WERI-Rb-1 (cell line): ENCODE data around the gene ATL3.

Source experiments
- DNase-seq: peaks from one replicate; pipeline ENCODE4 v3.0.0-alpha.2; 2020
- H3K27ac ChIP-seq: fragments of 250-450 bp; sonication (Bioruptor Pico); 2 replicates; pipeline ENCODE4 v1.5.1; 2020; ENCODE audit warnings: mild to moderate bottlenecking, moderate library complexity
- H3K27me3 ChIP-seq: fragments of 250-450 bp; sonication (Bioruptor Pico); 2 replicates; pipeline ENCODE4 v1.5.1; 2021; ENCODE audit warnings: mild to moderate bottlenecking, low read depth, moderate library complexity; ENCODE audit not compliant: insufficient read depth, severe bottlenecking
- H3K36me3 ChIP-seq: fragments of 250-450 bp; sonication (Bioruptor Pico); 2 replicates; pipeline ENCODE4 v1.5.1; 2020; ENCODE audit warnings: mild to moderate bottlenecking, moderate library complexity
- H3K4me3 ChIP-seq: 2 replicates; pipeline ENCODE4 v1.5.1; 2011; ENCODE audit warnings: low read depth, mild to moderate bottlenecking, control low read depth, low read length
- H3K9me3 ChIP-seq: fragments of 250-450 bp; sonication (Bioruptor Pico); 2 replicates; pipeline ENCODE4 v1.5.1; 2021; ENCODE audit warnings: mild to moderate bottlenecking, moderate library complexity; ENCODE audit not compliant: severe bottlenecking
- TF ChIP-seq, protein P1 (sequence below): IDR thresholded peaks from 2 replicates; pipeline ENCODE4 v1.5.1; 2011; ENCODE audit warnings: low read depth, mild to moderate bottlenecking, control low read depth, inconsistent platforms, low read length

Gene ATL3

DNA sequence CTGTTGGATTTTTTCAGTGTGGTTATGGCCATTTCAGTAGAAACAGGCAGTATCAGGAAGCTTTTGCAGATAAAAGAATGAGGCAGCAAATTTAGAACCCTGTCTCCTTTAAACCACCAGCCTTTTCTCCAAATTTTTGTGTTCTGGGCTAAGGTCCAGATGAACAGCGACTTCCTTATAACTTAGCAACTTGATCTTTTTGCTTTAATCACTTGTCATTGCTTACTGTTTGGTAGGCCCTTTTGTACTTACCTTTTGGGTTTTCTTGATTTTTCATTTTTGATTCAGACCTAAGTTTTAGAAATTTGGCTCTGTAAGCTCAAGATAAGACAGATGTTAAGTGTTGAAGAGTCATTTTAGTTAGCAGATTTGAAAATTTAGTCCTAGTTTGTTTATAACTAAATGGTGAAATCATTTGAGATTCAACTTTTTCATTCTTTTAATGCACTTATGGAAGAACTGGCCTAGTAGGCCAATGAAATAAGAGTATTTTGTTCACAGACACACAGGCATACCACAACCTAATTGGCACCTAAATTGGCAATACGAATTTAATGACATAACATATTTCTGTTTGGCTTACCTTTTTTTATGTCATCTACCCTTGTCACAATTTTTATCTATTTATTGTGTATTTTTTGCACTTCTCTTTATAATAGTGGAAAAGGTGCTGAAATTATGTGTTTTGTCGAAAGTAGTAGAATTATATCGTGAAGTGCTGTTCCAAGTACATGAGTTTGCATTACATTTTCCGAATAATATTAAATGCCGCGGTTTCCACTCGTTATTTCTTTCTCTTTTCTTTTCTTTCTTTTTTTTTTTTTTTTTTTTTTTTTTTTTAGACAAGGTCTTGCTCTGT lies 12.2 kb upstream of the ATL3 start:
- H3K36me3 ChIP-seq = peaks cover 20% of the 10 kb centered on the region
- TF ChIP-seq, protein P1, sequence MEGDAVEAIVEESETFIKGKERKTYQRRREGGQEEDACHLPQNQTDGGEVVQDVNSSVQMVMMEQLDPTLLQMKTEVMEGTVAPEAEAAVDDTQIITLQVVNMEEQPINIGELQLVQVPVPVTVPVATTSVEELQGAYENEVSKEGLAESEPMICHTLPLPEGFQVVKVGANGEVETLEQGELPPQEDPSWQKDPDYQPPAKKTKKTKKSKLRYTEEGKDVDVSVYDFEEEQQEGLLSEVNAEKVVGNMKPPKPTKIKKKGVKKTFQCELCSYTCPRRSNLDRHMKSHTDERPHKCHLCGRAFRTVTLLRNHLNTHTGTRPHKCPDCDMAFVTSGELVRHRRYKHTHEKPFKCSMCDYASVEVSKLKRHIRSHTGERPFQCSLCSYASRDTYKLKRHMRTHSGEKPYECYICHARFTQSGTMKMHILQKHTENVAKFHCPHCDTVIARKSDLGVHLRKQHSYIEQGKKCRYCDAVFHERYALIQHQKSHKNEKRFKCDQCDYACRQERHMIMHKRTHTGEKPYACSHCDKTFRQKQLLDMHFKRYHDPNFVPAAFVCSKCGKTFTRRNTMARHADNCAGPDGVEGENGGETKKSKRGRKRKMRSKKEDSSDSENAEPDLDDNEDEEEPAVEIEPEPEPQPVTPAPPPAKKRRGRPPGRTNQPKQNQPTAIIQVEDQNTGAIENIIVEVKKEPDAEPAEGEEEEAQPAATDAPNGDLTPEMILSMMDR = no peak
- no peaks in the 10 kb centered on the region for H3K27me3 ChIP-seq
- no peak overlapping the region for H3K27ac ChIP-seq
- peak overlapping the region; percentile 73 for H3K4me3 ChIP-seq
- no peak for DNase-seq
- no peaks in the 10 kb centered on the region for H3K9me3 ChIP-seq

DNA sequence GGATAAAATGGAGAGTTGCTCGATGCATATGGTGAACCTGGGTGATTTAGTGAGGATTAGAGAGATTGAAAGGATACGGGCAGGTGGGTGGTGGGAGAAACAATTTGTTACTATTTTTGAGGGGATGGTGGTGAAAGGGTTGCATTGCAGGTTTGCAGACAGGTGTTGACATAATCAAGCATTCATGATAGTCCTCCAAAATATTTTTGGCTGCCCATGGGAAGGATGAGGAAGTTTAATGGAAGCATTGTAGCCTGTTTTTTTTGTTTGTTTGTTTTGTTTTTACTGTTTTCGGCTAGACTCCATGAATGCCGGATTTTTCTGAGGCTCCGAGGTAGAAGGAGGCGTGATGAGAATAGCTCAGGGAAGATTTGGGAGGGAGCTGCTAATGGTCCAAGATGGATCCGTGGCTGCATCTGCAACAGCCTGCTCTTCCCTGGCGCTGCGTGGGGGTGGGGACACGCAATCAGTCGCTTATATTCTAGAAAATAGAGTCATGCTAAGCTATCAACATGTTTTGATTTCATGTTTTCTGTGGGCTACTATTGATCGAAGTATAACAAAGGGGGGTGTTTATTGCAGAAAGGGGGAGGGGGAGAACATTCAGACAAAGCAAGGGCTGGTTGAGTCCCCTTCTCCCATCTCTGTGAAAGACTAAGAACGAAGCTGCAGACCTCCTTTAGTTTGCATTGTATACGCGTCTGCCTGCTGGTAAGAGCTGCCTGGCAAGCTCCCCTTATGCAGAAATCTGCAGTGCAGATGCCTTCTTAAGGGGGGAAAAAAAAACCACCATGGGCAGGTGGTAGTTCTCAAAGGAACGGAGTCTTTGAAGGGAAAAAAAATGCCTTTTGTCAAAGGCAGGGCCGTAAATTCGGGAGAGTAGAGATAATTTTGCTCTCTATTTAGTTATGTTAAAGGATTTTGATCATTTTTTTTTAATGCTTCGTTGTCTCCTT lies 11.2 kb upstream of the ATL3 start:
- Histone ChIP-seq H3K27me3 (no peaks in the 10 kb centered on the region), H3K36me3 (peaks cover 16% of the 10 kb centered on the region), H3K4me3 (peak overlapping the region; percentile 73), H3K27ac (peak overlapping the region; percentile 94), H3K9me3 (no peaks in the 10 kb centered on the region)
- DNase-seq = no peak
- TF ChIP-seq, protein P1 = 0 out of 2 replicates have a peak, but pooled peaks have one; percentile 8

DNA sequence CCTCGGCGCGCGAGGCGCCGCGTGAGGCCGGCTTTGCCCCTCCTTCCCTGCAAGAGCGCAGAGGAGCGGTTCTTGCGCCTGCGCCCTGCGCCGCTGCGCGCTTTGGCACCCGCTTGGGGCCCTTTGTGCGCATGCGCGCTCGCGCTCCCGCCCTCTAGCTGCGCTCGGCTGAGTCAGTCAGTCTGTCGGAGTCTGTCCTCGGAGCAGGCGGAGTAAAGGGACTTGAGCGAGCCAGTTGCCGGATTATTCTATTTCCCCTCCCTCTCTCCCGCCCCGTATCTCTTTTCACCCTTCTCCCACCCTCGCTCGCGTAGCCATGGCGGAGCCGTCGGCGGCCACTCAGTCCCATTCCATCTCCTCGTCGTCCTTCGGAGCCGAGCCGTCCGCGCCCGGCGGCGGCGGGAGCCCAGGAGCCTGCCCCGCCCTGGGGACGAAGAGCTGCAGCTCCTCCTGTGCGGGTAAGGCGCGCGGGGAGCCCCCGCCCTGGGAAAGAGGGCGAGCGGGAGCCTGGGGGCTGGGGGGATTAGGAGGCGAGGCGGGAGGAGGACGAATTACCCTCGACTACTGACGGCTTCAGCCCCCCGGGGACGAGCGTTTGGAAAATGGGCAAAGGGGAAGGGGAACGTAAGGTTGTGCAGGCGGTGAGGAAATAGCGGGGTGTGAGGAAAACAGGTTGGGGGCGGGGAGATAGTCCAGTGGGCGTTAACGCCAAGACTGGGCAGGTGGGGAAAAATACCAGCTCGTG lies 10.3 kb upstream of the ATL3 start, which contains the start of gene RTN3:
Gene RTN3, plus strand, starts transcription at position 180 of the 745 bp plus-strand sequence. Its CDS starts 137 bp downstream, at position 317.
- Histone ChIP-seq H3K27ac (peak within 1 kb of the TSS; percentile 94), H3K4me3 (peak within 1 kb of the TSS; percentile 73), H3K27me3 (no peaks in the 10 kb centered on the region), H3K9me3 (no peaks in the 10 kb centered on the region), H3K36me3 (peaks cover 12% of the 10 kb centered on the region)
- peak; percentile 98 for DNase-seq
- TF ChIP-seq, protein P1 = no peak

DNA sequence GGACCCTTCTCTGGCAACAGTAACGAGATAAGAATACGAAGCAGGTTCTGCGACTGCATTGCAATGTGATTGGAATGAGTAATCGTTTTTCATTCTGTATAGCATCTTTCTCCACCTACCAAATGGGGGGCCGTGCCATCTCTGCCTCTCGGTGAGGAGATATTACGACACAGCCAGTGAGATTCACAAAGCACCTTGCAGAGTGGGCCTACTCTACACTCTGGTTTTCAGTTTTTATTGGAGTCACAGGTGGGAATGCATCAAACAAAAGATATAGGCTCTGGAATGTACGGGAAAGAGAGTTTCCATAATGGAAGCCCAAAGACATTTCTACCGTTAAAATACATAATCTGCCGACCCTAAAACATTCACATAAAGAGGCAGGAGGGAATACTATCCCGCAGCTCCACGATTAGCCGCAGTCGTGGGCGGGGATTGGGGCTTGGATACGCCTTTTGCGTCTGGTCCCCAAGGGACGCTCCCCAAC lies 9.7 kb upstream of the ATL3 start:
- Histone ChIP-seq H3K36me3 (peaks cover 11% of the 10 kb centered on the region), H3K27ac (peak overlapping the region; percentile 94), H3K9me3 (no peaks in the 10 kb centered on the region), H3K4me3 (peak overlapping the region; percentile 73), H3K27me3 (no peaks in the 10 kb centered on the region)
- no peak for DNase-seq
- TF ChIP-seq, protein P1 = no peak

DNA sequence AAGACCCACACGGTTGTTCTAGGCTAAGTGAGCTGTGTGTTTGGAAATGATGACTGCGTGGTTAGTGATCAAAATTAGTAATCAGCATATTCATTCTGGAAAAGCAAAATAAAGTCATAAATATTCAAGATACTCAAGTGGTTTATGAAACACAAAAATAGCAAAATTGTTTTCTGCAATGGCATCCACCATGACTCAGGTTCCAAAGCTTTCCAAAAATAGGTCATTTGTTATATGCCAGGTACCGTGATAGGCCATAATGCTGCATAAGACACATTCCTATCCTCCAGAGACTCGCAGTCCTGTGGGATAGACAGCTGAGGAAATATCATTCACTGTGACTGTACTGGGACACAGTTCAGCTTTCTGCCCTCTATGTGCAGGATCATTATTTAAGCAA lies 2.4 kb upstream of the ATL3 start:
- no peak for DNase-seq
- H3K27me3 ChIP-seq = no peaks in the 10 kb centered on the region
- TF ChIP-seq, protein P1 = no peak
- H3K27ac ChIP-seq = no peak overlapping the region
- no peak overlapping the region for H3K4me3 ChIP-seq
- no peaks in the 10 kb centered on the region for H3K36me3 ChIP-seq
- H3K9me3 ChIP-seq = no peaks in the 10 kb centered on the region
